Liver (tissue), 9 donors: ENCODE measurements around the gene ZSCAN30. TPM values are rescaled to one million over a fixed set of nuclear protein-coding genes. Genes with fewer than 3 reads are reported as not detected.
A peak's percentile ranks its signal among the peaks of the same experiment; 100 is the strongest.

Experiments
- DNase-seq: peaks from one replicate; pipeline ENCODE4 v3.0.0-alpha.2; 2017; ENCODE audit warnings: low spot score
- H3K27ac ChIP-seq, 2 donors: one replicate each; pipeline ENCODE4 v1.7.0; 2013; ENCODE audit warnings: inconsistent platforms in 2 of 2, low read length in 2 of 2, control low read depth in 1 of 2, low read depth in 1 of 2, mild to moderate bottlenecking in 1 of 2
- H3K27me3 ChIP-seq, 4 donors: one replicate each; pipeline versions ENCODE4 v1.6.1 to v1.7.0; 2013; ENCODE audit warnings: low read length in 3 of 4, inconsistent platforms in 1 of 4, mild to moderate bottlenecking in 1 of 4, moderate library complexity in 1 of 4; ENCODE audit not compliant: control insufficient read depth in 4 of 4, insufficient read depth in 4 of 4
- H3K36me3 ChIP-seq, 4 donors: one replicate each; pipeline versions ENCODE4 v1.6.1 to v1.7.0; 2013; ENCODE audit warnings: low read length in 3 of 4, mild to moderate bottlenecking in 3 of 4, low read depth in 1 of 4, moderate library complexity in 1 of 4; ENCODE audit not compliant: control insufficient read depth in 4 of 4, insufficient read depth in 3 of 4
- H3K4me1 ChIP-seq, 4 donors: one replicate each; pipeline versions ENCODE4 v1.6.1 to v1.7.0; 2013; ENCODE audit warnings: low read length in 3 of 4, mild to moderate bottlenecking in 3 of 4, moderate library complexity in 1 of 4; ENCODE audit not compliant: control insufficient read depth in 4 of 4, insufficient read depth in 4 of 4
- H3K4me3 ChIP-seq, 3 donors: one replicate each; pipeline versions ENCODE4 v1.6.1 to v1.7.0; 2013; ENCODE audit warnings: low read length in 3 of 3, control low read depth in 1 of 3, low read depth in 1 of 3, mild to moderate bottlenecking in 1 of 3
- H3K9ac ChIP-seq, 2 donors: one replicate each; pipeline ENCODE4 v1.7.0; 2013; ENCODE audit warnings: low read length in 2 of 2, mild to moderate bottlenecking in 2 of 2, moderate library complexity in 2 of 2, control low read depth in 1 of 2, low read depth in 1 of 2
- H3K9me3 ChIP-seq, 4 donors: one replicate each; pipeline versions ENCODE4 v1.6.1 to v1.7.0; 2013; ENCODE audit warnings: low read length in 3 of 4; ENCODE audit not compliant: control insufficient read depth in 4 of 4
- EGR1 ChIP-seq, 2 donors: IDR thresholded peaks; 2 replicates each; pipeline ENCODE4 v1.6.1; 2016 to 2018; ENCODE audit warnings: antibody characterized with exemption in 2 of 2, low read depth in 2 of 2
- GABPA ChIP-seq, 2 donors: IDR thresholded peaks in 1 of 2; conservative IDR thresholded peaks in 1 of 2; 2 replicates each; pipeline ENCODE4 v1.6.1; 2016; ENCODE audit warnings: antibody characterized with exemption in 2 of 2, mild to moderate bottlenecking in 1 of 2, moderate library complexity in 1 of 2
- HNF4G ChIP-seq: IDR thresholded peaks from 2 replicates; pipeline ENCODE4 v1.6.1; 2016; ENCODE audit warnings: antibody characterized with exemption
- NR2F2 ChIP-seq: IDR thresholded peaks from 2 replicates; pipeline ENCODE4 v1.6.1; 2016; ENCODE audit warnings: antibody characterized with exemption
- RAD21 ChIP-seq, 2 donors: IDR thresholded peaks; 2 replicates each; pipeline ENCODE4 v1.6.1; 2016; ENCODE audit warnings: antibody characterized with exemption in 2 of 2, mild to moderate bottlenecking in 2 of 2
- RXRA ChIP-seq, 2 donors: IDR thresholded peaks; 2 replicates each; pipeline ENCODE4 v1.6.1; 2017 to 2018; ENCODE audit warnings: antibody characterized with exemption in 2 of 2, mild to moderate bottlenecking in 1 of 2
- SP1 ChIP-seq: IDR thresholded peaks from 2 replicates; pipeline ENCODE4 v1.6.1; 2018; ENCODE audit warnings: antibody characterized with exemption, mild to moderate bottlenecking
- YY1 ChIP-seq: IDR thresholded peaks from 2 replicates; pipeline ENCODE4 v1.6.1; 2016; ENCODE audit warnings: antibody characterized with exemption, mild to moderate bottlenecking
- WGBS: extraction: QIAGEN DNeasy Blood & Tissue Kit; methylation state at CpG from one replicate; pipeline ENCODE4 v1.1.7; 2013; 5-methylcytosine and 5-hydroxymethylcytosine counted together
- polyA plus RNA-seq, 2 donors: library from polyadenylated mRNA; stranded (reverse) in 1 of 2; unstranded in 1 of 2; fragments of 200-250 nt in 1 of 2; fragments of >200 nt in 1 of 2; fragmentation: Nextera tagmentation in 1 of 2; extraction: Ambion mirVana in 1 of 2; gene quantifications; one replicate each; pipeline versions ENCODE4 v1.2.1 to v1.2.3, GENCODE V29; 2013 to 2015
- total RNA-seq, 2 donors: library from RNA; depleted of rRNA; stranded (reverse); fragments of >200 nt; gene quantifications; one replicate each; pipeline ENCODE4 v1.2.3, GENCODE V29; 2014
- TF ChIP-seq, protein P1 (sequence below): IDR thresholded peaks from 2 replicates; pipeline ENCODE4 v1.6.1; 2016; ENCODE audit warnings: antibody characterized with exemption, mild to moderate bottlenecking
- TF ChIP-seq, protein P2 (sequence below): IDR thresholded peaks from 2 replicates; pipeline ENCODE4 v1.6.1; 2016; ENCODE audit warnings: antibody characterized with exemption
- TF ChIP-seq, protein P3 (sequence below): IDR thresholded peaks from 2 replicates; pipeline ENCODE4 v1.6.1; 2016; ENCODE audit warnings: antibody characterized with exemption
- donor health status: healthy.
- donor health status: healthy.
- donor health status: healthy.
- donor health status: healthy.
- donor health status: healthy.

ZSCAN30 gene
- total and polyA plus RNA-seq, 4 donors, result 2.3 to 10.4 (median 5.6) TPM

DNA sequence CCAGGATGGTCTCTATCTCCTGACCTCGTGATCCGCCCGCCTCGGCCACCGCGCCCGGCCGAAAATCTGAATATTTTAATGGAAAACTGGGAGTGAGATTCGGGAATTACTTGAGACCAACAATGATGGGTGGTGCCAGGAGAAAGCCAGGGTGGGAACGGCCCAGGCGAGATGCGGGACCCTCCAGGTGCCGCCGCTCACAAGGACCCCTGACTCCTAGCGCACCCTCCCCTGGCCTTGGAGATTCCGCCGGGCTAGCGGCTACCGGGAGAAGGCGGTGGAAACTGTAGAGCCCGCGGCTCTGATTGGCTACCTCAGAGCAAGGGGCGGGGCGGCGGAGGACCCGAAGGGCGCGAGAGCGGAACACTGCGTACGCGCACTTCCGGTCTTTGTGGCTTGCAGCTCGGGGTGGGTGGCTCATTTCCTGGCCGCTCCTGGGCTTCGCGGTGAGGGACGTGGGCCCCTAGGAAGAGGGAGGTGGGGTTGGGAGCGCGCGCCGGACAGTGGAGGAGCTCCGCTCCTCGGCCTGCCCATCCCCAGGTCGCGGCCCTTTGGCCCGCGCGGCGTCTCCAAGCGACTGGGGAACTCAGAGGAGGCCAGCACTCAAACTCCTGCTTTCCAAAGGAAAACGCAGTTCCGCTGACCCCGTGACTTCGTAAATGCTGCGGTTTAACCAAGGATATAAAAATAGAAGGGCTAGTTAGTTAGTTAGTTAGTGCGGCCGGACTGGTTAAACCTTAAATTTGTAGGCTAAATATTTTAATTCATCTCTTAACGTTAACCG lies 49.2 kb downstream of the ZSCAN30 start, which contains the start of gene ZNF397 (continued):
- TF ChIP-seq, protein P1, sequence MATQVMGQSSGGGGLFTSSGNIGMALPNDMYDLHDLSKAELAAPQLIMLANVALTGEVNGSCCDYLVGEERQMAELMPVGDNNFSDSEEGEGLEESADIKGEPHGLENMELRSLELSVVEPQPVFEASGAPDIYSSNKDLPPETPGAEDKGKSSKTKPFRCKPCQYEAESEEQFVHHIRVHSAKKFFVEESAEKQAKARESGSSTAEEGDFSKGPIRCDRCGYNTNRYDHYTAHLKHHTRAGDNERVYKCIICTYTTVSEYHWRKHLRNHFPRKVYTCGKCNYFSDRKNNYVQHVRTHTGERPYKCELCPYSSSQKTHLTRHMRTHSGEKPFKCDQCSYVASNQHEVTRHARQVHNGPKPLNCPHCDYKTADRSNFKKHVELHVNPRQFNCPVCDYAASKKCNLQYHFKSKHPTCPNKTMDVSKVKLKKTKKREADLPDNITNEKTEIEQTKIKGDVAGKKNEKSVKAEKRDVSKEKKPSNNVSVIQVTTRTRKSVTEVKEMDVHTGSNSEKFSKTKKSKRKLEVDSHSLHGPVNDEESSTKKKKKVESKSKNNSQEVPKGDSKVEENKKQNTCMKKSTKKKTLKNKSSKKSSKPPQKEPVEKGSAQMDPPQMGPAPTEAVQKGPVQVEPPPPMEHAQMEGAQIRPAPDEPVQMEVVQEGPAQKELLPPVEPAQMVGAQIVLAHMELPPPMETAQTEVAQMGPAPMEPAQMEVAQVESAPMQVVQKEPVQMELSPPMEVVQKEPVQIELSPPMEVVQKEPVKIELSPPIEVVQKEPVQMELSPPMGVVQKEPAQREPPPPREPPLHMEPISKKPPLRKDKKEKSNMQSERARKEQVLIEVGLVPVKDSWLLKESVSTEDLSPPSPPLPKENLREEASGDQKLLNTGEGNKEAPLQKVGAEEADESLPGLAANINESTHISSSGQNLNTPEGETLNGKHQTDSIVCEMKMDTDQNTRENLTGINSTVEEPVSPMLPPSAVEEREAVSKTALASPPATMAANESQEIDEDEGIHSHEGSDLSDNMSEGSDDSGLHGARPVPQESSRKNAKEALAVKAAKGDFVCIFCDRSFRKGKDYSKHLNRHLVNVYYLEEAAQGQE, result peak; percentile 53
- peak; percentile 70 for TF ChIP-seq NR2F2
- no peak for TF ChIP-seq HNF4G

DNA sequence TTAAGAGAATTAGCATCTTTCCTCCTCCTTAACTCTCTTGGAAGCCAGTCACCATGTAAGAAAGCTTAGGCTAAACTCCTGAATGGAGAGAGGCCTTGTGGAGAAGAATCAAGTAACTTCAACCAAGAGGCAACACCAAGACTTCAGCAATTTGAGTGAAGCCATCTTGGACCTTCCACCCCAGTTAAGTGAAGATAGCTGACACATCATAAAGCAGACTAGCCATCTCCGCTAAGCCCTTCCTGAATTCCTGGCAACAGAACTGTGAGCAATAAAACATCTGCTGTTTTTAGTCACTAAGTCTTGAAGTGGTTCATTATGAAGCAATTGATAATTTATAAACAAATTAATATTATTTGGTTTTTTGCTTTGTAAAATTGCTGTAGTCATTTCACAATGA lies 50.7 kb downstream of the ZSCAN30 start:
- H3K4me1 ChIP-seq, result peaks cover 0 to 14% (median 3%) of the 10 kb centered on the region in 4 donors
- WGBS, result 87% methylated on average over 1 of the region's 1 CpG
- no peak overlapping the region for H3K4me3 ChIP-seq
- no peak for DNase-seq
- H3K9me3 ChIP-seq, result peaks cover 2 to 13% (median 5%) of the 10 kb centered on the region in 4 donors
- H3K9ac ChIP-seq, result no peak overlapping the region
- TF ChIP-seq, protein P1, result no peak
- TF ChIP-seq EGR1 (IDR thresholded peaks at IDR 0.05; ENCODE audit: low read depth in 2 of 2) (no peak), GABPA (IDR thresholded peaks at IDR 0.05 in 1 of 2, conservative IDR thresholded peaks at IDR 0.05 in 1 of 2) (no peak), SP1 (no peak), RXRA (IDR thresholded peaks at IDR 0.05) (no peak), YY1 (no peak), RAD21 (IDR thresholded peaks at IDR 0.05) (no peak)
- TF ChIP-seq, protein P2, sequence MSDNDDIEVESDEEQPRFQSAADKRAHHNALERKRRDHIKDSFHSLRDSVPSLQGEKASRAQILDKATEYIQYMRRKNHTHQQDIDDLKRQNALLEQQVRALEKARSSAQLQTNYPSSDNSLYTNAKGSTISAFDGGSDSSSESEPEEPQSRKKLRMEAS, result no peak
- TF ChIP-seq, protein P3, sequence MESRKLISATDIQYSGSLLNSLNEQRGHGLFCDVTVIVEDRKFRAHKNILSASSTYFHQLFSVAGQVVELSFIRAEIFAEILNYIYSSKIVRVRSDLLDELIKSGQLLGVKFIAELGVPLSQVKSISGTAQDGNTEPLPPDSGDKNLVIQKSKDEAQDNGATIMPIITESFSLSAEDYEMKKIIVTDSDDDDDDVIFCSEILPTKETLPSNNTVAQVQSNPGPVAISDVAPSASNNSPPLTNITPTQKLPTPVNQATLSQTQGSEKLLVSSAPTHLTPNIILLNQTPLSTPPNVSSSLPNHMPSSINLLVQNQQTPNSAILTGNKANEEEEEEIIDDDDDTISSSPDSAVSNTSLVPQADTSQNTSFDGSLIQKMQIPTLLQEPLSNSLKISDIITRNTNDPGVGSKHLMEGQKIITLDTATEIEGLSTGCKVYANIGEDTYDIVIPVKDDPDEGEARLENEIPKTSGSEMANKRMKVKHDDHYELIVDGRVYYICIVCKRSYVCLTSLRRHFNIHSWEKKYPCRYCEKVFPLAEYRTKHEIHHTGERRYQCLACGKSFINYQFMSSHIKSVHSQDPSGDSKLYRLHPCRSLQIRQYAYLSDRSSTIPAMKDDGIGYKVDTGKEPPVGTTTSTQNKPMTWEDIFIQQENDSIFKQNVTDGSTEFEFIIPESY, result no peak
- no peaks in the 10 kb centered on the region for H3K27me3 ChIP-seq
- peaks cover 6 to 20% (median 18%) of the 10 kb centered on the region in 4 donors for H3K36me3 ChIP-seq
- H3K27ac ChIP-seq, result no peak overlapping the region
